HG03175 (cell line): Measurements from ENCODE around the gene PLA2G2C.

Experiments used
- ATAC-seq: cut with Tn5 transposase; IDR thresholded peaks from one replicate; pipeline ENCODE4 v1.9.1; 2021; ENCODE audit warnings: mild to moderate bottlenecking, moderate library complexity; ENCODE audit not compliant: unreplicated experiment

The PLA2G2C gene

GRCh38 chr1:20209471-20209870 is 23.2 kb upstream of the PLA2G2C start:
- ATAC-seq: no peak

GRCh38 chr1:20207546-20207945 is 21.2 kb upstream of the PLA2G2C start:
- no peak for ATAC-seq

- ATAC-seq: no peak
Observed at GRCh38 chr1:20202166-20202565, 15.8 kb upstream of the PLA2G2C start.

GRCh38 chr1:20200966-20201365 is 14.6 kb upstream of the PLA2G2C start:
- ATAC-seq: no peak

- no peak for ATAC-seq
Observed at GRCh38 chr1:20199840-20200239, 13.5 kb upstream of the PLA2G2C start.

- no peak for ATAC-seq
Observed at GRCh38 chr1:20199403-20199802, 13.1 kb upstream of the PLA2G2C start.

- ATAC-seq: no peak
Observed at GRCh38 chr1:20198918-20199317, 12.6 kb upstream of the PLA2G2C start.

- no peak for ATAC-seq
Observed at GRCh38 chr1:20198296-20198695, 12.0 kb upstream of the PLA2G2C start.

- ATAC-seq: no peak
Observed at GRCh38 chr1:20197329-20197791, 11.0 kb upstream of the PLA2G2C start.

GRCh38 chr1:20195462-20195780 is 9.1 kb upstream of the PLA2G2C start:
- ATAC-seq: no peak

- ATAC-seq: no peak
Observed at GRCh38 chr1:20194757-20195461, 8.6 kb upstream of the PLA2G2C start.

- no peak for ATAC-seq
Observed at GRCh38 chr1:20194224-20194623, 7.9 kb upstream of the PLA2G2C start.

- no peak for ATAC-seq
Observed at GRCh38 chr1:20192871-20193411, 6.6 kb upstream of the PLA2G2C start.

- ATAC-seq: no peak
Observed at GRCh38 chr1:20192364-20192763, 6.0 kb upstream of the PLA2G2C start.

GRCh38 chr1:20191266-20191825 is 5.0 kb upstream of the PLA2G2C start:
- ATAC-seq: no peak

GRCh38 chr1:20190256-20191160 is 4.2 kb upstream of the PLA2G2C start:
- ATAC-seq: no peak

- ATAC-seq: no peak
Observed at GRCh38 chr1:20189664-20190063, 3.3 kb upstream of the PLA2G2C start.

- no peak for ATAC-seq
Observed at GRCh38 chr1:20188455-20188817, 2.1 kb upstream of the PLA2G2C start.

- no peak for ATAC-seq
Observed at GRCh38 chr1:20187813-20188454, 1.6 kb upstream of the PLA2G2C start.

GRCh38 chr1:20187103-20187812 is 940 bp upstream of the PLA2G2C start:
- ATAC-seq: no peak
